ENCODE results near the gene HOPX. TPM values are rescaled to one million over a fixed set of nuclear protein-coding genes. Genes with fewer than 3 reads are reported as not detected.

HOPX gene
- under 0.01 and 0.46 TPM in 2 replicates for total RNA-seq

GRCh38 chr4:56681158-56681852 lies at the start of gene HOPX:
Gene HOPX (minus strand): TSS chr4:56681296. CDS start chr4:56657816, 23,480 bp downstream.

Other genes starting within 250 kb of the HOPX start
- gene PPAT, start 245.7 kb downstream of the HOPX start, total RNA-seq: 10.5 and 13.5 TPM in 2 replicates
- gene PAICS, start 245.0 kb downstream of the HOPX start, total RNA-seq: 15.8 and 20.8 TPM in 2 replicates
- gene SRP72, start 213.7 kb downstream of the HOPX start, total RNA-seq: 45.5 and 66.0 TPM in 2 replicates
- 0.28 and 0.46 TPM in 2 replicates for gene ARL9, start 175.5 kb downstream of the HOPX start, total RNA-seq
- gene SPINK2, start 140.4 kb upstream of the HOPX start, total RNA-seq: not detected in 2 replicates
- 19.2 and 19.7 TPM in 2 replicates for gene REST, start 226.6 kb upstream of the HOPX start, total RNA-seq

Measured in smooth muscle cell of bladder (primary cell).